ENCODE results near the gene APCDD1.
"Not testable (repeated sequence)": the region's sequence is repeated elsewhere in the genome, so short reads cannot be mapped to it uniquely, and the experiment has no call there.

APCDD1 gene

DNA sequence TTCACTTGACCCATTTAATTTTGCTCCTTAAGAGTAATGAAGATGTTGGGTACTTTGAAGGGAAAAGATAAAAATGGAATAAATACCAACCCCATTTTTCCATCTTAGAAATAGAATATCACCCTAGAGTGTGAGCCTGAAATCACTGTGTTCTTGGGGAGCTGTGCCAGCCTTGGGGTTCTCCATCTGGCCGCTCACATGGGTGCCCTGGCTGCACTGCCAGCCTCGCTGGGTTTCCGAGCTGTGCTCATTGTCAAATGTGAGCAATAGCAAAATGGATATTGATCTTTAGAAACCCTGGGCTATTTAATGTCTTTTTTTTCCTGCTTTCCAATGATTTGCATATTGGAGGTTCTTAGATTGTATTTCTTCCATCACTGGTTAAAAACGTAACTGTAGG is 9.3 kb downstream of the APCDD1 start:
- no peaks in the 10 kb centered on the region for H3K9me3 ChIP-seq (replicated peaks; ENCODE audit: insufficient read depth, low read length)
- H3K4me2 ChIP-seq (ENCODE audit: low read depth, low read length) = no peak overlapping the region
- no peak for TF ChIP-seq EZH2 (optimal IDR thresholded peaks at IDR 0.05; ENCODE audit: low read depth, low read length)
- TF ChIP-seq CTCF (IDR thresholded peaks at IDR 0.05; ENCODE audit: low read length) = no peak
- no peak for TF ChIP-seq EZH2phosphoT487 (IDR thresholded peaks at IDR 0.05; ENCODE audit: low read length)
- no peaks in the 10 kb centered on the region for H3K27me3 ChIP-seq (replicated peaks; ENCODE audit: insufficient read depth, low read length)
- H2AFZ ChIP-seq (ENCODE audit: low read length) = no peak overlapping the region
- no peaks in the 10 kb centered on the region for H3F3A ChIP-seq (ENCODE audit: insufficient read depth, low read length)
- DNase-seq = no peak
- no peaks in the 10 kb centered on the region for H3K4me1 ChIP-seq (ENCODE audit: low read length)
- H3K9ac ChIP-seq (ENCODE audit: low read length) = no peak overlapping the region
- no peaks in the 10 kb centered on the region for H4K20me1 ChIP-seq (ENCODE audit: insufficient read depth, low read length)
- H3K27ac ChIP-seq (ENCODE audit: low read length) = no peak overlapping the region
- no peaks in the 10 kb centered on the region for H3K79me2 ChIP-seq (ENCODE audit: low read length)
- H3K9me2 ChIP-seq (replicated peaks; ENCODE audit: insufficient read depth, low read length) = no peaks in the 10 kb centered on the region
- H3K4me3 ChIP-seq (ENCODE audit: low read length) = no peak overlapping the region
- no peaks in the 10 kb centered on the region for H3K36me3 ChIP-seq (replicated peaks; ENCODE audit: insufficient read depth, low read length)

DNA sequence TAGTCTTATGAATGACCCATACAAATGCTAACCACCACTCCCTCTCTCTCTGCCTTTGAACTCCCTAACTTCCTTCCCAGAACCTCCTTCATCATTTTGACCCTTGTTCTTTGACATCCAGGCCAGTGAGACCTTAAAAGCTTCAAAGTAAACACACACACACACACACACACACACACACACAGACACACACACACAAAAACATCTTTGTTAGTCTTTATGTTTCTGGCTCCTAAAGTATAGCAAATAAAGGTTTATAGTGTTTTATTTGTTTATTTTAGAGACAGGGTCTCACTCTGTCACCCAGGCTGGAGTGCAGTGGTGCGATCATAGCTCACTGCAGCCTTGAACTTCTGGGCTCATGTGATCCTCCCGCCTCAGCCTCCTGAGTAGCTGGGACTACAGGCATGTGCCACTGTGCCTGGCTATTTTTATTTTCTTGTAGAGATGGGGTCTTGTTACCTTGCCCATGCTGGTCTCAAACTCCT is 9.8 kb downstream of the APCDD1 start:
- not testable (repeated sequence) for H2AFZ ChIP-seq (ENCODE audit: low read length); H4K20me1 ChIP-seq (ENCODE audit: insufficient read depth, low read length); H3K27ac ChIP-seq (ENCODE audit: low read length); DNase-seq; H3K4me1 ChIP-seq (ENCODE audit: low read length); H3K4me2 ChIP-seq (ENCODE audit: low read depth, low read length); H3K36me3 ChIP-seq (replicated peaks; ENCODE audit: insufficient read depth, low read length); H3K27me3 ChIP-seq (replicated peaks; ENCODE audit: insufficient read depth, low read length); H3K4me3 ChIP-seq (ENCODE audit: low read length); H3K9me2 ChIP-seq (replicated peaks; ENCODE audit: insufficient read depth, low read length); H3K9me3 ChIP-seq (replicated peaks; ENCODE audit: insufficient read depth, low read length); H3F3A ChIP-seq (ENCODE audit: insufficient read depth, low read length); H3K79me2 ChIP-seq (ENCODE audit: low read length); H3K9ac ChIP-seq (ENCODE audit: low read length)

GRCh38 chr18:10465174-10465939 is 10.9 kb downstream of the APCDD1 start:
- H3K27ac ChIP-seq (ENCODE audit: low read length) = no peak overlapping the region
- no peaks in the 10 kb centered on the region for H3K4me1 ChIP-seq (ENCODE audit: low read length)
- no peak overlapping the region for H3K9ac ChIP-seq (ENCODE audit: low read length)
- no peak overlapping the region for H2AFZ ChIP-seq (ENCODE audit: low read length)
- no peak for DNase-seq
- no peaks in the 10 kb centered on the region for H3K27me3 ChIP-seq (replicated peaks; ENCODE audit: insufficient read depth, low read length)
- TF ChIP-seq EZH2 (optimal IDR thresholded peaks at IDR 0.05; ENCODE audit: low read depth, low read length) = no peak
- no peak for TF ChIP-seq CTCF (IDR thresholded peaks at IDR 0.05; ENCODE audit: low read length)
- no peak for TF ChIP-seq EZH2phosphoT487 (IDR thresholded peaks at IDR 0.05; ENCODE audit: low read length)
- H3F3A ChIP-seq (ENCODE audit: insufficient read depth, low read length) = no peaks in the 10 kb centered on the region
- no peaks in the 10 kb centered on the region for H3K36me3 ChIP-seq (replicated peaks; ENCODE audit: insufficient read depth, low read length)
- H4K20me1 ChIP-seq (ENCODE audit: insufficient read depth, low read length) = no peaks in the 10 kb centered on the region
- H3K79me2 ChIP-seq (ENCODE audit: low read length) = no peaks in the 10 kb centered on the region
- H3K9me2 ChIP-seq (replicated peaks; ENCODE audit: insufficient read depth, low read length) = no peaks in the 10 kb centered on the region
- no peaks in the 10 kb centered on the region for H3K9me3 ChIP-seq (replicated peaks; ENCODE audit: insufficient read depth, low read length)
- H3K4me3 ChIP-seq (ENCODE audit: low read length) = no peak overlapping the region
- no peak overlapping the region for H3K4me2 ChIP-seq (ENCODE audit: low read depth, low read length)

DNA sequence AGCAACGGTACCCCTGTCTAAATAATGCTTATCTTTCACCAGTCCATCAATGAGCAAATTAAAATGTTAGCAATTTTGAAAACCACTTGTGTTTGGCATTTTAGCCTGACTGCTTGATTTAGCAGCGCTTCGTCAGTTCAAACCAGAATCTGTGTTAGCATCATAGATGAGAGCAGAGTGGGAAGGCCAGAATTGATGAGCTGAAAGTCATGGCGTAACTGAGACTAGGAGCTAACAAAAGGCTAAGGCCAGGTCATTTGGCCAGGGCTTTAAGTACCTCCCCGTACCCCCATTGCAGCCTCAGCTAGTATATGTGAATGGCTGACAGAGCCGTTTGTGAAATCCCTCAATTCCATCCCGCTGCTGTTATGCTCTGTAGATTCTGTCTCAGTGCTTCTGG is 16.0 kb downstream of the APCDD1 start:
- Histone ChIP-seq H3K4me1 (ENCODE audit: low read length) (no peaks in the 10 kb centered on the region), H3K27me3 (replicated peaks; ENCODE audit: insufficient read depth, low read length) (no peaks in the 10 kb centered on the region)
- no peak for TF ChIP-seq EZH2phosphoT487 (IDR thresholded peaks at IDR 0.05; ENCODE audit: low read length)
- TF ChIP-seq EZH2 (optimal IDR thresholded peaks at IDR 0.05; ENCODE audit: low read depth, low read length) = no peak
- no peak for TF ChIP-seq CTCF (IDR thresholded peaks at IDR 0.05; ENCODE audit: low read length)

More for the DNA sequence above, 16.0 kb downstream of the APCDD1 start:
- H3K79me2 ChIP-seq (ENCODE audit: low read length) = no peaks in the 10 kb centered on the region
- H3K9me3 ChIP-seq (replicated peaks; ENCODE audit: insufficient read depth, low read length) = no peaks in the 10 kb centered on the region
- H3K9ac ChIP-seq (ENCODE audit: low read length) = no peak overlapping the region
- no peaks in the 10 kb centered on the region for H3K9me2 ChIP-seq (replicated peaks; ENCODE audit: insufficient read depth, low read length)
- H3K36me3 ChIP-seq (replicated peaks; ENCODE audit: insufficient read depth, low read length) = no peaks in the 10 kb centered on the region
- DNase-seq = no peak
- no peaks in the 10 kb centered on the region for H4K20me1 ChIP-seq (ENCODE audit: insufficient read depth, low read length)
- no peak overlapping the region for H3K27ac ChIP-seq (ENCODE audit: low read length)
- H3K4me2 ChIP-seq (ENCODE audit: low read depth, low read length) = no peak overlapping the region
- H3K4me3 ChIP-seq (ENCODE audit: low read length) = no peak overlapping the region
- H2AFZ ChIP-seq (ENCODE audit: low read length) = no peak overlapping the region
- H3F3A ChIP-seq (ENCODE audit: insufficient read depth, low read length) = no peaks in the 10 kb centered on the region
